ENCODE data around the gene FMN1.
"Not testable (repeated sequence)": the region's sequence is repeated elsewhere in the genome, so short reads cannot be mapped to it uniquely, and the experiment has no call there.

The FMN1 gene

DNA sequence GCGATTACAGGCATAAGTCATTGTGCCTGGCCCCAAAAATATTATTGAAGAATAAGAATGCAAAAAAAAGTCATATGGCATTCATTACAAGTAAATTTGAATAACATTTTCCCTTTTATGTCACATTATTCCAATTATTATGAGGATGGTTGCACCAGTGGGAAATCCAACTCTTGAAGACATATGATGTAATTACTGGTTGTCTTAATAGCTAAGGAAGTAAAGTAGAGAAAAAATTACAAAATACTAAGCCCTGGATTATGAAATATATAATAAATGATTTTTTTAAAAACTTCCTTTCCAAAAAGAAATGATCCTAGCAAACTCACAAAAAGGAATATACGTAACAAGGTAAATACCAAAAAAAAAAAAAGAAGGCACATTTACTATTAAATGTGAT lies 98.9 kb downstream of the FMN1 start:
- DNase-seq (ENCODE audit: low read depth in 2 of 3, low spot score in 1 of 3): no peak

DNA sequence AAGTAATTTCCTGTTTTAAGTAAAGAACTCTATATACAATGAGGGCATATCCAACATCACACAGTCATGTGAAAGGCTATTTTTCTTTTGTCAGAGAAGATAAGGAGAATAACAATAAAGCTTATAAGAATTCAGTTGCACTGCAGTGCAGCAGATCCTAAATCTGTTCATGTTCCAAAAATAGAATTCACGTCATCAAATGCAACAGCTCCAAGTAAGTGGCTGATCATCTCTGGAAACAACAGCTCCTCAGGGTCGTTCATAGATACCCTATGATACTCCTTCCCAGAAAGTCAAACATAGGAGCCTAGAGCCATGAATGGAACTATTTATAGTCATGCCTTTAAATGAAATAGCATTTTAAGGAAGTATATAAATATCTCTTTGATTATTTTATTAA lies 100.2 kb downstream of the FMN1 start:
- no peak for DNase-seq (ENCODE audit: low read depth in 2 of 3, low spot score in 1 of 3)

DNA sequence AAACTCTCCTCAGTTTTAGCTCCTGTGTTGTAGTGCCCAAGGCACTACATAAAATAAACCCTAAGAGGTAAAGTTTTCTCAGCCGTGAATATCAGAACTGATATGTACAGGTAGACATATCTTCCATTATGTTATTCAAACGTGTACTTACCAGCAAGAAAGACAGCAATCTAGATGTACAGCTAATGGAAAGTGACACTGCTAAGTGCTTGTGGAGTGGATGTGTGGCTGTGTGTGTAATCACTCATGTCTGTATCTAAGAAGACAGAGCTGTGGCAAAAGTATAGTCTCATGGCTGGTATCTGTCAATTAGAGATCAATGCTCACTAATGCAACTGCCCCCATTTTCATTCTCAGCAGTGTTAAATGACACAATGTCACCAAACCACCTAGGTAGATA lies 101.3 kb downstream of the FMN1 start:
- no peak for DNase-seq (ENCODE audit: low read depth in 2 of 3, low spot score in 1 of 3)

DNA sequence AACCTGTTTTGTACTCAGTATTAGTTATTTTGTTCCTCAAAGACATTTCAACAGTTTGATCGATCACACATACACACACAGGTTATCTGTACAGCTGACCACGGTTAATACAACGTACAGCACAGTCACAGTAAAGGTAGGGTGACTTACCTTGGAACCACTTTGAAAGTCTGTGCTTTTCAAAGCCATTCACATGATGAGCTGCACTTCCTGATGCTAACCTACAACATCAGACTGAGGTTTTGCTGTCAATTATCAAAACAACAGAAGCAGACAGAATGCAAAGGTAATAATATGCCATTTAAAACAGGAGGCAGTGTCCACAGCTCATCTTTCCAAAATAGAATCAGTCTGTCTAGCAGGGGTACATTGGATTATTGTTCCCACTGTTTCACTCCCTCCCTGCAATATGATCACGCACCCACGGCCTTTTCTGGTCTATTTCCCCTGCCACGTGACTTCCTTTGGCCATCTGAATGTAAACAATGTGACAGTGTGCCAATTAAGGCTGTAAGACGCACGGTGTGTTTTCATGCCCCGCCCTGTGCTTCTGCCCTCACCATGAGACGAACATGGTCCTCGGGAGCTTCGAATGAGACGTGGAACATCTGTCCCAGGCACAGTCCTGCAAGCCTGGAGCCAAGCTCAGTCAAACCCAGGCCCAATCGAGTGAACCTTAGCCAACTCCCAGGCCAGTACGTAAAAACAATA lies 102.4 kb downstream of the FMN1 start:
- no peak for DNase-seq (ENCODE audit: low read depth in 2 of 3, low spot score in 1 of 3)

DNA sequence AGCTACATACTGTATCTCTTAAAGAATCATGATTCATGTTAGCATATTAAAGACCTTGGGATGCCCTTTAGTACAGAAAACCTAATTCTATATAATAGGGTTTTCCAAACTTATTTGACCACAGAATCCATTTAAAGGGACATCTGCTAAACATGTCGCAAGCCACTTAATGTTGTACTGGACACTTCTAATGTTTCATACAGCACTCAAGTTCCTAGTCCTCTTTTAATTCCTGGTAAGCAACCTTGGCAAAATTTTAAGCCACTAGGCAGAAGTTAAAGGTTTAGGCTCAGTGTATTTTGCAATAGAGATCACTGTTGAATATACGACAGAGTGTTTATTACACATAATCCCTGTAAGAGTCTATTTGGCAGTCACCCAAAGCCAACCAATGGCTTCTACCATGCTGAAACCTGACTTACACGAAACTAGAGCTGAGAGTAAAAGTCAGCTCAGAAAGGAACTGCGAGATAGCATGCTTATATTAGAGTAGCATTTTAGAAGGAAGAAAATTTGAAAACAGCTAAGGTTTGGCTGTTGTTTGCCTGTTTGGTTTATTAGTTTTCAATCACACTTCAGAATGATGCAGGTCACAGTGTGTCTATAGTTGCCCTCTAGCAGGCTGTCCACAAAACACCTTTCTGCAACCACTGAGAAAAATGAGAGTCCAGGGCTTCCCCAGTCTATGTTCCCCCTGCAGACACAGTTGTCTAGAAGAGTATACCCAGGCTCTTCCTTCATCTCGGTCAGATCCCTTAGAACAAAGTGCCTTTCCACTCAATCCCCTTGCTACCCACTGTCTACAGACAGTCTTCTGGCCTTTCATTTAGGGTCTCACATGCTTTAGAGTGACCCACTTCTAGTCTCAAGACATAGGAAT lies 104.4 kb downstream of the FMN1 start:
- no peak for DNase-seq (ENCODE audit: low read depth in 2 of 3, low spot score in 1 of 3)

DNA sequence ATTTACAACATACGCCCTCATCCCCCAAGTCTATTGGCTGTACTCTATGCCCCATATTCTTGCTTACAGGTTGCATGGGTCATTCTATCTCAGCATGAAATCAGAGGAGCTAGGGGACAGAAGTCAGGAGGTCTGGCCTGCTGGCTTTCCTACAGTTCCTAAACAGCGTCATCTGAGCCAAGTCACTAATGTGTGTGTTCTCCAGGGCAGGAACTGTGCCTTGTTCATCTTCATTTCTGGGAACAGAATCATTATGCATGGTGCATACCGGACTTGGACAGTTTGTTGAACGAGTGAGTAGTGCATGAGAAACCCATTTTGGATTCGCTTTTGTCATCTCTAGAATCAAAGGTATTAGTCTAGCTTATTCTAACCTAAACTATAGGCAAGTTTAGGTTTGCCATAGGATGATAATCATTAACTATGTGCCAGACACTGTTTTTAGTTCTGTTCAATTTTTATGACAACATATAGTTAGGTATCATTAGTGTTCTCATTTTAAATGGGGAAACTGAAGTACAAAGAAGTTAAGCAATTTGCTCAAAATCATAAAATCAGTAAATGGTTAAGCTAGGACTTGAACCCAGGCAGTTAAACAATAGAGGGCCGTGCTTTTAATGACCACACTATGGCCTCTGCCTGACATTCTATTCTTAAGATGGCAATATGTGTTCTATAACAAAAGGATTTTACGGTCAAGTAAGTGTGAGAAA lies 105.2 kb downstream of the FMN1 start:
- DNase-seq (ENCODE audit: low read depth in 2 of 3, low spot score in 1 of 3): no peak

DNA sequence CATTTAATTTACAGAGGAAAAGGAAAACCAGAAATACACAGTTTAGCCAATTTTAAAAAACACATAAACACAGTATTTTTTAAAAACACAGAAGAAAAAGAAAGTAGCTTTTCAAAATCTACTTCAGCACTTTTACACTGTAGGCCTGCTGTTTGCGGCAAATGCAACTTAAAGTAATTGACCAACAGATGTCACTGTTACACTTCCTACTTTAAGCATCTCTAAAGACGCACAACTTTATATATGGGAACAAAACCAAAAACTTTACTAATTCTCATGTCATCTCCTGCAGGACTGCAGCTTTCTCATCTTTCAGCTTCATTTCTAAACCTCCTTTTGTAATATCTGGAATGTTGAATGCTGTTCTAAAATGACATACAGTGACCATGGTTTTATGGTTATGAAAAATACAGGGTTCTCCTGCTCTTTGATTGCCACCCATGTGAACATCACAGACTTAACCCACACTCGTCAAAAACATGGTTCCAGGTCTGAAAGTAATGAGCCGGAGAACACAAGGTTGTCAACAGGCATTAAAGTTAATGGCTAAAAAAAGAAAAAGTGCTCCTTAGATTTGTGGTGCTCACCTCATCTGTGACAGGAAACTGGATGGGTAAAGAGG lies 107.9 kb downstream of the FMN1 start:
- DNase-seq (ENCODE audit: low read depth in 2 of 3, low spot score in 1 of 3): no peak

DNA sequence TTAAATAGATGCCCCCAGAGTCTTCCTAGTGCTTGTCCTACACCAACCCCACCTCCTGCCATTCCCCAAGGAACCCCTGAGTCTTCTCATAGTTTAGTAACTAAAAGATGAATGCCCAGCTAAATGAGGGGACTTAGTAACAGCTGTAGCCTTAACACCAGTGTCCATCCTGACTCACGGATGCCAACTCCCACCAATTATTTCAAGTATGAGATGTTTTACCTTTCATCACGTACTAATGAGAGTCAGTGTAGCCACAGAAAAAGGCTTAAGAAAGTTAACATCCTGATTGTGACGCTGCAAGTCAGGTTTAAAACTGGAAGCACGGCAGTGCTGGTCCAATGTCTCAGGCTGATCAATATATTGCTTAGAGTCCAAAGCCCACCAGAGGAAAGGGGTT lies 109.9 kb downstream of the FMN1 start:
- DNase-seq (ENCODE audit: low read depth in 2 of 3, low spot score in 1 of 3): no peak

DNA sequence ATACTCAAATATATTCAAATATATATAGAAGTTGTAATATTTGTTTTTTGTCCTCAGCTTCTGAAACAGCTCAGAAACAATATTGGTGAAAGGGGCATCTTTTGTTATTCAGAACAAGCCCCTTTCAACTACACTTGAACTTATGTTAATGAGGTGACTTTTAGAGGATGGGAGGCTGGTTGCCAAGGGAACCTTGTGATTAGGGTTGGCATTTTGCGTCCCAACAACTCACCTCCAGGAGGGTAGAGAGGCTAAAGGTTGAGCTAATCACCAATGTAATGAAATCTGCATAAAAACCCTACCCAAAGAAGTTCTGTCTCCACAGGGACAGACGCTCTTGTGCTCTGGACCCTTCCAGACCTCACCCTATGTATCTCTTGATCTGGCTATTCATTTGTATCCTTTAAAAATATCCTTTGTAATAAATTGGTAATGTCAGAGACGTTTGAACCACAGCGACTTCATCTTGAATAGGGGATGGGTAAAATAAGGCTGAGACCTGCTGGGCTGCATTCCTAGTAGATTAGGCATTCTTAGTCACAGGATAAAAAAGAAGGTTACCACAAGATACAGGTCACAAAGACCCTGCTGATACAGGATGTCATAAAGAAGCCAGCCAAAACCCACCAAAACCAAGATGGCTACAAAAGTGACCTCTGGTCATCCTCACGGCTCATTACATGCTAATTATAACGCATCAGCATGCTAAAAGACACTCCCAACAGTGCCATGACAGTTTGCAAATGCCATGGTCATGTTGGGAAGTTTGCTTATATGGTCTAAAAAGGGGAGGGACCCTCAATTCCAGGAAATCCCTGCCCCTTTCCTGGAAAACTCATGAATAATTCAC lies 111.1 kb downstream of the FMN1 start:
- no peak for DNase-seq (ENCODE audit: low read depth in 2 of 3, low spot score in 1 of 3)

DNA sequence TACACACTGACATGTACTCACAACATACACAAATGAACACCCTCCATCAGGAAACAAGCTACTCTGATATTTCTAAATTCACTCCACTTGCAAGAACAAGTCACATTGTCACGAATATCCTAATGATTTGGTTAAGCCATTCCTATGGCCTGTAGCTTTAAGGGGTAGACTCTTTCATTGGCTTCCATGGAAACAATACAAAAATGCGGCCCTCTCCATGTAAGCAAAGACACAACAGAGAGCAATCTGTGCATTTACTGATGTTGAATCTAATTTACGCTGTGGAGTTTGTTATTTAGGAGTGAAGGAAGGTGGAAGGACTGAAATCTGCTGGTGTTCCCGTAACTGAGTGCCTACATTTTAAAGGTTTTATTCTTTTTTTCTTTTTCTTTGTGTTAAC lies 114.5 kb downstream of the FMN1 start:
- DNase-seq (ENCODE audit: low read depth in 2 of 3, low spot score in 1 of 3): no peak

DNA sequence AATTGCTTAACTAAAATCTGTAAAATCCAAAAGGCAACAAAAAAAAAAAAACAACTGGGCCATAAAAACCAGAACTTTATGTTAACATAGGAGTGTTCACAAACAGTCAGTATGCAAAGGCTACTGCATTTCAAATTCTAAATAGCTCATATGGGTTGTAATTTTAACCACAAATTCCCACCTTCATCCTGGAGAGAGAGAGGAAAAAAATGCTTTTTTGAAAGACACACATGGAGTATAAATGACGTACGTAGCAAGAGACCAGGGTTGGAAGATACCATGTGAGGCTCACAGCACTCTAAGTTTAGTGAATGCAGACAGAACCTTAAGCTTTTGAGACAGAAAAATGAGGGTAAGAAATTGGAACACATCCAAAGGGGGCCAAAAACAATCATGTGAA lies 115.9 kb downstream of the FMN1 start:
- DNase-seq (ENCODE audit: low read depth in 2 of 3, low spot score in 1 of 3): no peak

DNA sequence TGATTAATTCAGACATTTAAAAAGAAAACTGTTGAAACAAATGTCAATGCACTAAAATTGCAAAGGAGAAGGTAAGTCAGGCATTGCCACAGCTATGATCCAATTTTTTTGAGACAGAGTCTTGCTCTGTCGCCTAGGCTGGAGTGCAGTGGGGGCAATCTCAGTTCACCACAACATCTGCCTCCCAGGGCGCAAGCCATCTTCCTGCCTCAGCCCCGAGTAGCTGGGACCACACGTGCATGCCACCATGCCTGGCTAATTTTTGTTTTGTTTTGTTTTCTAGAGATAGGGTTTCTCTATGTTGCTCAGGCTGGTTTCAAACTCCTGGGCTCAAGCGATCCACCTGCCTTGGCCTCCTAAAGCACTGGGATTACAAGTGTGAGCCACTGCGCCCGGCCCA lies 117.6 kb downstream of the FMN1 start:
- DNase-seq (ENCODE audit: low read depth in 2 of 3, low spot score in 1 of 3): no peak

DNA sequence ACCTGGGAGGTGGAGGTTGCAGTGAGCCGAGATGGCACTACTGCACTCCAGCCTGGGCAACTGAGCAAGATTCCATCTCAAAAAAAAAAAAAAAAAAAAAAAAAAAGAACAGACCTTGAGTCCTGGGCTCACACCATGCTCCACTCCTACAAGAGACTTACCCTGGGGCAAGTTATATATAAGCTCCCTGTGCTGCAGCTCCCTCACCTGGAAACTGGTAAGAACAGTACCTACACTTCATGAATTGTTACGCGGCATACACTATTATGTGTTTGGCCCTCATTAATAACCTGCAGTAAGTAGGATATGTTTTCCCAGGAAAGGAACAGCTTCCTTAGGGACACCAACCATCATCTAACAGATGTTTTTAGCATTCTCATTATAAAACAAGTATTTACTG lies 119.6 kb downstream of the FMN1 start:
- no peak for DNase-seq (ENCODE audit: low read depth in 2 of 3, low spot score in 1 of 3)

DNA sequence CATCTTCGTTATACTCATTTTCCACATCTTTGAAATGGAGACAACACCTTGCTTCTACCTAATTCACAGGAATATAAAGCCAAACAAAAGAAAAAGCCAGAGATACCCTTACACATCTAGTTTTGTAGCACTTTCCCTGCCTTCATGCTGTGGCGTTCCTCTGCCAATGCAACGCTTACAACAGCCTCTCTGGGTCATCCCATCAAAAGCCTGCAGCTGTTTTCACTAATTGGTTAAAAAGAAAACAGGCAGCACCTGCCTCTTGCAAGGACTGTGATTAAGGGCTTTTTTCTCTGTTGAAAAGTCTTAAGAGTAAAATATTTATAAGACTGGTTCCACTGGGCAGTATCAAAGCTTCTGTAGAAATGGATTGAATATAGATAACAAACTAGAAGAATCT lies 120.3 kb downstream of the FMN1 start:
- no peak for DNase-seq (ENCODE audit: low read depth in 2 of 3, low spot score in 1 of 3)

DNA sequence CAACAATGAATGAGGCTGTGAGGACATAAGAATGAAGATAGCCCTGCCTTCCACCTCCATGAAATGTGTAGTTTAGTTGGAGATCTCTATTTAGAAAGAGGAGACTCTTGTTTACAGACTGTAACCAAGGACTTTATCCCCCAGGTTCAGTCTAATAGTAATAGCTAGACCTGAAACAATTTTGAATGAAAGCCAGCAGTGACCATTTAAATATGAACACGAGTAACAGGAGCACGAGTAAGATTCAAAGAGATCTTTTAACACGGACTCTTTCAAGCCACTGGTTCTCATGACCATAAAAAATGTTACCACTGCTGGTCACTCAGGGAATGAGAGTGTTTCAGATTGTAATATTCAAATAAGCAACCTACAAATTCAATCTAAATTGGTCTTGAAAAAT lies 123.1 kb downstream of the FMN1 start:
- DNase-seq (ENCODE audit: low read depth in 2 of 3, low spot score in 1 of 3): no peak

DNA sequence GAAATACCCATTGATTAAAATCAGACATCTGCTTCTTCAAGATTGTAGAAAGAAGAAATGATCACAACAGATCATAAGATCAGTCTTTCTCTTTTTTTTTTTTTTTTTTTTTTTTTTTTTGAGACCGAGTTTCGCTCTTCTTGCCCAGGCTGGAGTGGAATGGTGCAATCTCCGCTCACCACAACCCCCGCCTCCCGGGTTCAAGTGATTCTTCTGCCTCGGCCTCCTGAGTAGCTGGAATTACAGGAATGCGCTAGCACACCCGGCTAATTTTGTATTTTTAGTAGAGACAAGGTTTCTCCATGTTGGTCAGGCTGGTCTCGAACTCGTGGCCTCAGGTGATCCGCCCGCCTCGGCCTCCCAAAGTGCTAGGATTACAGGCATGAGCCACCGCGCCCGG lies 124.6 kb downstream of the FMN1 start:
- DNase-seq (ENCODE audit: low read depth in 2 of 3, low spot score in 1 of 3): not testable (repeated sequence)

DNA sequence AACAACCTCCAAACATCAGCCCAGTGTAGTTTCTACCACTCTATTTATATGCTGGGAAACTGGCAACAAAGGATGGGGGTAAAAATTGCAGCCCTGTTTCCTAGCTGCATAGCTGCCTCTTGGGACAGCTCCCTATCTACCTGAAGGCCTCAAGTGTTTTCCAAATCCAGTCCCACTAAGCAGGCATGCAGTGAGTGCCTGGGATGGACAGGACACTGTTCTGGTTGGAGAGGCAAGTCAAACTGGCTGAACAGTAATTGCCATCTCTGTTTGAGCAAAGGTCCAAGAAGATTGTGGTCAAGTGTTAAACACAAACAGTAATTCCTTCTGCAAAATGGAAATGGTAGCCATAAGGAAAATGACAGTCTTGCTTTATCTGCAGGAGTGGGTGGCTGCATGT lies 125.4 kb downstream of the FMN1 start:
- DNase-seq (ENCODE audit: low read depth in 2 of 3, low spot score in 1 of 3): no peak

DNA sequence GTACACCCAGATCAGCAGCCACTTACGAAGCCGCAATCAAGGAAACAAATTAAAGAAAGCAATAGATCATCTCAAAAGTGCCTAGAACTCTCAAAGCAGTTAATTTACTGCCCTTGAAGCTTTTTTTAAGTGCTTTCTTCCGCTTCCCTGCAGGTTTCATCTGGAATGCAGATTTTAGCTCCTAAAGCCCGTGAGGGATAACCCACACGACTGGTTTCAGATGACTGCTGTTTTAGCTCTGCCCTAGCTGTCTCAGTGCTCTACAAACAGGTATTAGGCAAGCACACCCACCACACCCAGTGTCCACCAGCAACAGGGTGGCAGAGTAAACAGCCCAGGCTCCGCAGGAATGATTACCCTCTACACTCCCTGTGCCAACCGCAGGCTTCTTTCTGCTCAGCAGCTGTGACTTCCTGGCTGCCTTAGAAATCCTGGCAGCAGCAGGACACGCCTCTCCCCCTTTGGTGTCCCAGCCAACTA lies 126.0 kb downstream of the FMN1 start:
- no peak for DNase-seq (ENCODE audit: low read depth in 2 of 3, low spot score in 1 of 3)

DNA sequence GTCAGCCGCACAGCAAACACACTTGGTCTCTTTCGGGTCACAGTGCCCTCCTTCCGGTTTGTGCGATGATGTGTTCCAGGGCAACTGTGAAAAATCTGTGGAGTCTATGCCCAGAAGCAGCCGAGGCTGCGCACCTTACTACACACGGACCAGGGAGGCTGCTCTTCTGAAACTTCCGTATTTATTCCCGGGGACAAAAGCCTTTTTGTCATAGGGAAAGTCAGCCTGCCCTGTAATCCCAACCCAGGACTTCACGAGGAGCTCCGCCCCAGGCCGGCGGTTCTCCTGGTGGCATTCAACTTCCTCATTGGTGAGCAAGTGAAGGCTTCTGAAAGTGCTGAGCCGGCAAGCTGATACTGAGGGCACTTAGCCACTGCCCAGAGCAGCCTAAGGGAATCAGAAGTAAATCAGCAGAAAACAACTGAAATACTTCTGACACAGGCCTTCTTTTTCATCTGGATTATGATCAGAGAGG lies 126.5 kb downstream of the FMN1 start:
- no peak for DNase-seq (ENCODE audit: low read depth in 2 of 3, low spot score in 1 of 3)

DNA sequence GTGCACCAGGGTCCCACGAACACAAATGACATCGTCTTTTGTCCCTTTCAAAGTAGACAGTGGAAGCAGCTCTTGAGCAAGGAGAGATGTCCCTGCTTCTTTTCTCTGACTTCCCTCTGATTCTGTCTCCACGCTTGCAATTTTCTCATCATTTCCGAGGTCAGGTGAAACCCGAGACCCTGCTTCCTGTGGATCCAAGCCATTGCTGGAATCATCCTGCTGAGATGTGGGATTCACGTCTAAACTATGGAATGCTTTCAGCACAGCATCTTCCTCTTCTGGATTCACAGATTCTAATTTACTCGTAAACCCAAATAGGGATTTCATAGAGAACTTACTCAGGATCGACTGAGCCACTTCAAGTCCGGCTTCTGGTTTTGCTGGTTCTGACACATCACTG lies 127.1 kb downstream of the FMN1 start:
- no peak for DNase-seq (ENCODE audit: low read depth in 2 of 3, low spot score in 1 of 3)

Data from stimulated activated CD4-positive, alpha-beta T cell treated with anti-CD3 and anti-CD28 coated beads, Interleukin-12 subunit alpha, Interleukin-12 subunit beta, amount 100 ng/mL, for 48 hours (primary cell).